Measurements from ENCODE around the gene DNASE1L3. TPM values are rescaled to one million over a fixed set of nuclear protein-coding genes. Genes with fewer than 3 reads are reported as not detected.
"Not testable (repeated sequence)": the region's sequence is repeated elsewhere in the genome, so short reads cannot be mapped to it uniquely, and the experiment has no call there.

Gene DNASE1L3
- total RNA-seq, result not detected in 2 replicates

GRCh38 chr3:58210761-58211460 is at the start of gene DNASE1L3:
DNASE1L3 (minus strand) TSS chr3:58210972; CDS start chr3:58210906, 66 bp downstream.
- intact Hi-C loops (cut with micrococcal nuclease), result no loop called here

- intact Hi-C loops (cut with micrococcal nuclease), result no loop called here
Observed at GRCh38 chr3:58260261-58260731, 49.5 kb upstream of the DNASE1L3 start.

GRCh38 chr3:58258392-58259055 is 47.8 kb upstream of the DNASE1L3 start:
- intact Hi-C loops (cut with micrococcal nuclease), result no loop called here

GRCh38 chr3:58256511-58256910 is 45.7 kb upstream of the DNASE1L3 start:
- intact Hi-C loops (cut with micrococcal nuclease), result no loop called here

- intact Hi-C loops (cut with micrococcal nuclease), result no loop called here
Observed at GRCh38 chr3:58256061-58256460, 45.3 kb upstream of the DNASE1L3 start.

- intact Hi-C loops (cut with micrococcal nuclease), result no loop called here
Observed at GRCh38 chr3:58254144-58254543, 43.4 kb upstream of the DNASE1L3 start.

GRCh38 chr3:58251631-58252035 is 40.9 kb upstream of the DNASE1L3 start:
- intact Hi-C loops (cut with micrococcal nuclease), result no loop called here

GRCh38 chr3:58250093-58250707 is 39.4 kb upstream of the DNASE1L3 start:
- intact Hi-C loops (cut with micrococcal nuclease), result no loop called here

- intact Hi-C loops (cut with micrococcal nuclease), result no loop called here
Observed at GRCh38 chr3:58249358-58250092, 38.8 kb upstream of the DNASE1L3 start.

- intact Hi-C loops (cut with micrococcal nuclease), result no loop called here
Observed at GRCh38 chr3:58246148-58247047, 35.6 kb upstream of the DNASE1L3 start.

- intact Hi-C loops (cut with micrococcal nuclease), result no loop called here
Observed at GRCh38 chr3:58243976-58244585, 33.3 kb upstream of the DNASE1L3 start.

GRCh38 chr3:58242860-58243259 is 32.1 kb upstream of the DNASE1L3 start:
- intact Hi-C loops (cut with micrococcal nuclease), result not testable (repeated sequence)

GRCh38 chr3:58242340-58242739 is 31.6 kb upstream of the DNASE1L3 start:
- intact Hi-C loops (cut with micrococcal nuclease), result no loop called here

GRCh38 chr3:58241306-58242044 is 30.7 kb upstream of the DNASE1L3 start:
- intact Hi-C loops (cut with micrococcal nuclease), result no loop called here

- intact Hi-C loops (cut with micrococcal nuclease), result loop anchor here (5.0 kb wide), 3 partner anchors 547 to 1012 kb away; partner anchors contain the start of genes APPL1, CFAP20DC and DENND6A
Observed at GRCh38 chr3:58238830-58239229, 28.1 kb upstream of the DNASE1L3 start.

- intact Hi-C loops (cut with micrococcal nuclease), result loop anchor here (1.0 to 5.0 kb wide), 17 partner anchors 21 to 1681 kb away; partner anchors contain the start of genes APPL1, ARF4, CCDC66 and CFAP20DC
Observed at GRCh38 chr3:58237941-58238681, 27.3 kb upstream of the DNASE1L3 start.

GRCh38 chr3:58237238-58237940 is 26.6 kb upstream of the DNASE1L3 start, which contains the start of gene ABHD6:
ABHD6 (plus strand) TSS chr3:58237792; CDS start chr3:58256587, 18,795 bp downstream.
- intact Hi-C loops (cut with micrococcal nuclease), result loop anchor here (1.0 to 5.0 kb wide), 17 partner anchors 20 to 1681 kb away; partner anchors contain the start of genes APPL1, ARF4, CCDC66 and CFAP20DC

Measured in T-helper 1 cell treated with Interleukin-12 subunit alpha and Interleukin-12 subunit beta and Interleukin-4 antibody, amounts not matched to agents 30 ng/mL and 1 ng/mL, for 36 hours (primary cell).